ENCODE results near the gene PHC3.

GRCh38 chr3:170201527-170201926 is 20.0 kb upstream of the PHC3 start:
- no peak for TF ChIP-seq POLR2A (IDR thresholded peaks at IDR 0.05)
- TF ChIP-seq, protein P1, sequence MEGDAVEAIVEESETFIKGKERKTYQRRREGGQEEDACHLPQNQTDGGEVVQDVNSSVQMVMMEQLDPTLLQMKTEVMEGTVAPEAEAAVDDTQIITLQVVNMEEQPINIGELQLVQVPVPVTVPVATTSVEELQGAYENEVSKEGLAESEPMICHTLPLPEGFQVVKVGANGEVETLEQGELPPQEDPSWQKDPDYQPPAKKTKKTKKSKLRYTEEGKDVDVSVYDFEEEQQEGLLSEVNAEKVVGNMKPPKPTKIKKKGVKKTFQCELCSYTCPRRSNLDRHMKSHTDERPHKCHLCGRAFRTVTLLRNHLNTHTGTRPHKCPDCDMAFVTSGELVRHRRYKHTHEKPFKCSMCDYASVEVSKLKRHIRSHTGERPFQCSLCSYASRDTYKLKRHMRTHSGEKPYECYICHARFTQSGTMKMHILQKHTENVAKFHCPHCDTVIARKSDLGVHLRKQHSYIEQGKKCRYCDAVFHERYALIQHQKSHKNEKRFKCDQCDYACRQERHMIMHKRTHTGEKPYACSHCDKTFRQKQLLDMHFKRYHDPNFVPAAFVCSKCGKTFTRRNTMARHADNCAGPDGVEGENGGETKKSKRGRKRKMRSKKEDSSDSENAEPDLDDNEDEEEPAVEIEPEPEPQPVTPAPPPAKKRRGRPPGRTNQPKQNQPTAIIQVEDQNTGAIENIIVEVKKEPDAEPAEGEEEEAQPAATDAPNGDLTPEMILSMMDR (IDR thresholded peaks at IDR 0.05): no peak
